Fibroblast of mammary gland (primary cell): ENCODE measurements around the gene ARHGAP26.
A peak's percentile ranks its signal among the peaks of the same experiment; 100 is the strongest.

ENCODE experiments used
- DNase-seq: peaks from one replicate; pipeline ENCODE4 v3.0.0-alpha.2; 2010; ENCODE audit warnings: low read depth
- H3K4me3 ChIP-seq: 2 replicates; pipeline ENCODE4 v1.5.1; 2011; ENCODE audit warnings: low read depth, mild to moderate bottlenecking, low read length, moderate library complexity; ENCODE audit not compliant: control insufficient read depth
- TF ChIP-seq, protein P1 (sequence below): conservative IDR thresholded peaks from 2 replicates; pipeline ENCODE4 v1.5.1; 2011; ENCODE audit warnings: low read depth, low read length, inconsistent platforms; ENCODE audit not compliant: control insufficient read depth, insufficient read depth

The ARHGAP26 gene

GRCh38 chr5:142892021-142892420 is 121.8 kb downstream of the ARHGAP26 start:
- TF ChIP-seq, protein P1, sequence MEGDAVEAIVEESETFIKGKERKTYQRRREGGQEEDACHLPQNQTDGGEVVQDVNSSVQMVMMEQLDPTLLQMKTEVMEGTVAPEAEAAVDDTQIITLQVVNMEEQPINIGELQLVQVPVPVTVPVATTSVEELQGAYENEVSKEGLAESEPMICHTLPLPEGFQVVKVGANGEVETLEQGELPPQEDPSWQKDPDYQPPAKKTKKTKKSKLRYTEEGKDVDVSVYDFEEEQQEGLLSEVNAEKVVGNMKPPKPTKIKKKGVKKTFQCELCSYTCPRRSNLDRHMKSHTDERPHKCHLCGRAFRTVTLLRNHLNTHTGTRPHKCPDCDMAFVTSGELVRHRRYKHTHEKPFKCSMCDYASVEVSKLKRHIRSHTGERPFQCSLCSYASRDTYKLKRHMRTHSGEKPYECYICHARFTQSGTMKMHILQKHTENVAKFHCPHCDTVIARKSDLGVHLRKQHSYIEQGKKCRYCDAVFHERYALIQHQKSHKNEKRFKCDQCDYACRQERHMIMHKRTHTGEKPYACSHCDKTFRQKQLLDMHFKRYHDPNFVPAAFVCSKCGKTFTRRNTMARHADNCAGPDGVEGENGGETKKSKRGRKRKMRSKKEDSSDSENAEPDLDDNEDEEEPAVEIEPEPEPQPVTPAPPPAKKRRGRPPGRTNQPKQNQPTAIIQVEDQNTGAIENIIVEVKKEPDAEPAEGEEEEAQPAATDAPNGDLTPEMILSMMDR = no peak
- no peak for DNase-seq
- no peak overlapping the region for H3K4me3 ChIP-seq

DNA sequence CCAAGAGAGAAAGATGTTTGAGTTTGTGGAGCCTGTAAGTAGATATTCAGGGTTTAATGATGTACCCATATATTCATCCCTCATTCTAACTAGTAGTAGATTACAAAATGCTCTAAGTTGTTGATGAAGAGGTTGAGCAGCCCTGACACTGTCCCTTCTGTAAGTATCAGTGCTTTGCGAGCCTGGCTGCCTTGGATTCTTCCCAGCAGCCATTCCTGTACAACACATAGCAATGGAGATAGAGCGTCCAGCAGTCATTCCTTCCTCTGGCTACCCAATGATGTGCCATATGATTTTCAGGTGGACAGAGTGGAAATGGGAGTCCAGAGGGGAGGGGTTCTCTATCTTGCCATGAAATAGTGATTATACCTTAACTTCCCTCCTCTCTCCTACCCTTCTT is 124.1 kb downstream of the ARHGAP26 start:
- no peak for DNase-seq
- H3K4me3 ChIP-seq = no peak overlapping the region
- TF ChIP-seq, protein P1 = no peak

DNA sequence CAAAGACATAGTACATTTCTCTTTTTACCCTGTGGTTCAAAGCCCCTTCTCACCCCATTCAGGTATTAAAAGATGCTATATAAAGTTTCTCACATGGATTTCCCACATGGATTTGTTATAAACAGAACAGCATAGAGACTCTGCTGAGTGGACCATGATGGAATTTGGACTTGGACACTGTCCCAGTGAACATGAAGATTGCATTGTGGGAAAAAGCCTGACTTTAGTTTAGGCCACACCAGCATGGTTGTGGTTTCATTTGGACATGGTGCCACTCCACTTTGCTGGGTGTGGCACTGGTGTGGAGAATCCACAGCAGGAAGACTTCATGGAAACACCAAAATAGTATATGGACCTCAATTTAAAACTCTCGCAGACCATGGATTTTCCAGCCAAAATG is 124.6 kb downstream of the ARHGAP26 start:
- H3K4me3 ChIP-seq = no peak overlapping the region
- peak; percentile 67 for DNase-seq
- TF ChIP-seq, protein P1 = no peak

GRCh38 chr5:142896325-142897007 is 126.3 kb downstream of the ARHGAP26 start:
- TF ChIP-seq, protein P1 = no peak
- no peak overlapping the region for H3K4me3 ChIP-seq
- DNase-seq = no peak

GRCh38 chr5:142897328-142897727 is 127.2 kb downstream of the ARHGAP26 start:
- TF ChIP-seq, protein P1 = no peak
- DNase-seq = no peak
- H3K4me3 ChIP-seq = no peak overlapping the region

GRCh38 chr5:142900927-142901326 is 130.8 kb downstream of the ARHGAP26 start:
- H3K4me3 ChIP-seq = no peak overlapping the region
- TF ChIP-seq, protein P1 = no peak
- DNase-seq = peak; percentile 60

DNA sequence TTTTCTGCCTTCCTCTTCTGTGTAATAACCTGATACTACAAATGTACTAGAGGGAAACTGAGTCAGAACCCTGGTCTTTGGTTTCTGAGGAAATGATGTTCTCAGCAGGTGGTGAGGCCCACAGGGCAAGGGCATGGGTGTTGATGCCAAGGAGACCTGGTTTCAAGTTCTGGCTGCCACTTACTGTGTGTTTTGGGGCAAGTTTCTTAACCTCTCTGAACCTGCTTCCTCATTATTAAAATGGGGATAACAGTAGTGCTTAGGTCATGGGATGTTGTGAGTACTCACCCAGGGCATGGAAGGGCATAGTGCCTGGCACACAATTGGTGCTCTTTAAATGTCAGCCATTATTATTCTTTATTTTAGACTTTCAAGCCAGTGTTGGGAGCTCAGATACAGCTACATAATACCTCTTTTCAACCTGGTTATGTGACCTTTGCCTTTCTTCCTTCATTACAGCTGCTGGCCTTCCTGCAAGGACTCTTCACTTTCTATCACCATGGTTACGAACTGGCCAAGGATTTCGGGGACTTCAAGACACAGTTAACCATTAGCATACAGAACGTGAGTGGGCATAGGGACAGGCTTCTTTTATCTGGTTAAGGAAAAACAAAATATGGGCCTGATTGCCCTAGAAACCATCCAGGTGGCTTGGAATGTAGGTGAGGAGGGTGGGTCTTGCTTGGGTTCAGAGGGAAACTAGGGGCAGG is 131.5 kb downstream of the ARHGAP26 start:
- no peak for DNase-seq
- TF ChIP-seq, protein P1 = no peak
- H3K4me3 ChIP-seq = no peak overlapping the region
